Measurements from ENCODE around the gene MYO5A.

MYO5A gene

GRCh38 chr15:52502608-52503007, 26.1 kb downstream of the MYO5A start:
- no peak for DNase-seq (ENCODE audit: low read depth)
- no peak for TF ChIP-seq CTCF (IDR thresholded peaks at IDR 0.05; ENCODE audit: insufficient read depth, low read depth, low read length, missing control alignments)

GRCh38 chr15:52499506-52499905, 29.2 kb downstream of the MYO5A start:
- DNase-seq (ENCODE audit: low read depth): no peak
- no peak for TF ChIP-seq CTCF (IDR thresholded peaks at IDR 0.05; ENCODE audit: insufficient read depth, low read depth, low read length, missing control alignments)
- H3K4me3 ChIP-seq (ENCODE audit: low read depth, low read length): no peak overlapping the region

More at GRCh38 chr15:52502608-52503007, 26.1 kb downstream of the MYO5A start:
- no peak overlapping the region for H3K4me3 ChIP-seq (ENCODE audit: low read depth, low read length)

GRCh38 chr15:52498706-52499105, 30.0 kb downstream of the MYO5A start:
- DNase-seq (ENCODE audit: low read depth): no peak
- no peak for TF ChIP-seq CTCF (IDR thresholded peaks at IDR 0.05; ENCODE audit: insufficient read depth, low read depth, low read length, missing control alignments)
- H3K4me3 ChIP-seq (ENCODE audit: low read depth, low read length): no peak overlapping the region

- H3K4me3 ChIP-seq (ENCODE audit: low read depth, low read length): no peak overlapping the region
- DNase-seq (ENCODE audit: low read depth): no peak
- no peak for TF ChIP-seq CTCF (IDR thresholded peaks at IDR 0.05; ENCODE audit: insufficient read depth, low read depth, low read length, missing control alignments)
Measured at GRCh38 chr15:52496776-52497470, 31.8 kb downstream of the MYO5A start.

- H3K4me3 ChIP-seq (ENCODE audit: low read depth, low read length): no peak overlapping the region
- no peak for TF ChIP-seq CTCF (IDR thresholded peaks at IDR 0.05; ENCODE audit: insufficient read depth, low read depth, low read length, missing control alignments)
- DNase-seq (ENCODE audit: low read depth): peak; percentile 31
Measured at GRCh38 chr15:52496175-52496574, 32.5 kb downstream of the MYO5A start.

- DNase-seq (ENCODE audit: low read depth): no peak
- TF ChIP-seq CTCF (IDR thresholded peaks at IDR 0.05; ENCODE audit: insufficient read depth, low read depth, low read length, missing control alignments): no peak
- no peak overlapping the region for H3K4me3 ChIP-seq (ENCODE audit: low read depth, low read length)
Measured at GRCh38 chr15:52495125-52495524, 33.6 kb downstream of the MYO5A start.

- H3K4me3 ChIP-seq (ENCODE audit: low read depth, low read length): no peak overlapping the region
- DNase-seq (ENCODE audit: low read depth): no peak
- TF ChIP-seq CTCF (IDR thresholded peaks at IDR 0.05; ENCODE audit: insufficient read depth, low read depth, low read length, missing control alignments): no peak
Measured at GRCh38 chr15:52493968-52494367, 34.7 kb downstream of the MYO5A start.

All from GM12865 (cell line).